GM19324 (cell line): ENCODE measurements around the gene PCDHGC4.

Source experiments
- ATAC-seq: cut with Tn5 transposase; IDR thresholded peaks from one replicate; pipeline ENCODE4 v1.9.1; 2021; ENCODE audit warnings: mild to moderate bottlenecking, moderate library complexity; ENCODE audit not compliant: unreplicated experiment, low FRiP score

PCDHGC4 gene

DNA sequence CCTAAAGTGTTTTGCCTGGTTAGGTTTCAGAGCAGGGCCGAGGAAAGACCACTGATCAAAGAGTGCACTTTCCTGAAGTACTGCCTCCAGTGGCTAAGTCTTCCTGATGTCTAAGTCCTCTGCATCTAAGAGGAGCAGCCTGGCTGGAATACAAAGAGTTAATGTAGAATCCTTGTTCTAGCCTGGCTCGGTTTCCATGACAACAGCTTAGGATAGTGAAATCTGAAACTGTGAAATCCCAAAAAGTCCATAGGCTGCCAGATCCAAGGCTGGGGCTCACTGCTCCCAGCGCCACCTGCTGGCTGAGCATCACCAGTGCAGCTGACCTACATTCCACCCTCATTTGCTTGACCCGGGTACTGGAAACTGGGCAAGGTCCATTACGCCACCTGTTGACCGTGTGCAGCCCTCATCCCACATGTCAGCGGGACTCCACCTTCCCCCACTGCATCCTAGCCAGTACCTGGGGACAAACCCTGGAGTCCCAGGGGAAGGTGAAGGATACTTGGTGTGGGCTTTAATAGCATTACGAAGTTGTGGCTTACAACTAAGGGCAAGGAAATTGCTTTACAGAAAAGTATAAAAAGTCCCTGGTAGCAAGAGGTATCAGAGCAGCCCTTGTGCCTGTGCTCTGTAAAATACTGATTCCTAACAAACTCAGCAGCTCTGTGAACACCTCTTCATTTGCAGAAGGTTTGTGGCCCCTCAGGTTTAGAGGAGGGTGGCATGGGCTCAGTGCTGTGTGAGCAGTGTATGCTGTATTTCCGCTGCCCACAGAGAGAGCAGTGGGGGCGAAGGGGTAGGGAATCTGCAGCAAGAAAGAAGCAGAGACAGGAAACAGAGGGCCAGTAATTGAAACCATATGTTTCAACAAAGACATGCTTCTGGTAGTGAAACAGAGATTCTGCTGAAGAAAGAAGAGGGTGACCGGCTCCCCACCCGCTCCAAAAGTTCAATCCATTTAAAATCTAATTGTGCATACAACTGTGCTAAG lies 40.1 kb downstream of the PCDHGC4 start:
- ATAC-seq: peak; percentile 88

DNA sequence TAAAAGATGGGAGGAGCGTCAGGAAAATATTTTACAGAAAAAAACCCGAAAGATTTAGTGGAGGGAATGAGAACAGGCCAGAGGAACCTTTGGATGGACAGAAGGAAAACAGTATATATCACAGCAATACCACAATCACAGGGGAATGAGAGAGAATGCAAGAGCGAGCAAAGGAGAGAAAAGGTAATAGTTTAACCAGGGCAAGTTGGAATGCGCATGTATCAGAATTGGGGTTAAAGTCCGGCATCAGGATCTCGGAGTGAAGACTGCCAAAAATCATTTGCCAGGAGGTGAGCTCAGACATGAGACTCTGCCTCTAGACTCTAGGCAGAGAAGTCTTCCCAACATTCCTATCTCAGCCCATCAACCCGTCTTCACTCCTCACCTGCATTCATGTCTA lies 40.8 kb downstream of the PCDHGC4 start:
- ATAC-seq: no peak

DNA sequence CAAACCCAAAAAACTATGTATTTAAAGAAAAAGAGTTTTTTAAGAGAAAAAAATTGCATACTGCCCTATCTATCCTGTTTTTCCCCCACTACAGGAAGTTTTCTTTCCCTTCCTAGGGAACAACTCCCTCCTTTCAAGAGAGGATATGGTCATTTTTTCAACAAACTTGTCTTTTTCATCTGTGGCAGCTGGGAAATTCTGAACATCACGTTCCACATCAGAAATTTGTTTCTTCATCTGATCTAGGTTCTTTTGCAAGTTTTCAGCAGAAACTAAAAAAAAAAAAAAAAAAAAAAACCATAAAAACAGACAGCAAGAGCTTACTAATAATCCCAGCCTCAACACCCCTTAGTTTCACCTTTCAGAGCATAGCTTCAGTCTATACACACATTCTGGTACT lies 42.6 kb downstream of the PCDHGC4 start:
- ATAC-seq: no peak

DNA sequence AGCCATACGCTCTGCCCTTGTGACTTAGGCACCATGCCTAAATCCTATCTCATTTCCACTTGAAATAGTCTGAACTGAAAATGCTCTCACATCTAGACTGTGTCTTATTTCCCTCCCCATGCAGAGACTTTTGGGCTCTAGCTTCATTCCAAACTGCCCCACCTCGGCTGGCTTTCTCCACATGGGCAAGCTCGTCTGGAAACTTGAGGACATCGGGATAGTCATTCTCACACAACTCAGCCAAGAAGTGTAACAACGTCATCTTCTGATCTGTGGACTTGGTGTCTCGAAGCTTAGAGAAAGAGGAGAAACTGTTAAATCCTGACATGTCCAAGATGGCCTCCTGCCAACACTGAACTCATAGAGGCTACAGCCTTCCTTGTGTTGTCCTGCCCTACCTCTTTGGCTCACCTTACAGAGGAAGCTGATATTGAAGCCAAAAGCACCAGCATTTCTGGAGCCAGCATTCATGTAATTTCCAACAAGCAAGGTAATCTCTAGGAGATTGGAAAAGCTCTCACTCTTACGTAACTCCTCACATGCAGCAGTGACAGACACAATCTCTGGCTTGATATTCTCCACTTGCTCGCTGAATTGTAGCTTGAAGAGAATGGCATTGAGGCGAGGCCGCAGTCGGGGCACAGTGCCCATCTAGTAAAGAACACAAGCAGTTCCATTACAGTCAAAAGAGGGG lies 43.6 kb downstream of the PCDHGC4 start:
- no peak for ATAC-seq

DNA sequence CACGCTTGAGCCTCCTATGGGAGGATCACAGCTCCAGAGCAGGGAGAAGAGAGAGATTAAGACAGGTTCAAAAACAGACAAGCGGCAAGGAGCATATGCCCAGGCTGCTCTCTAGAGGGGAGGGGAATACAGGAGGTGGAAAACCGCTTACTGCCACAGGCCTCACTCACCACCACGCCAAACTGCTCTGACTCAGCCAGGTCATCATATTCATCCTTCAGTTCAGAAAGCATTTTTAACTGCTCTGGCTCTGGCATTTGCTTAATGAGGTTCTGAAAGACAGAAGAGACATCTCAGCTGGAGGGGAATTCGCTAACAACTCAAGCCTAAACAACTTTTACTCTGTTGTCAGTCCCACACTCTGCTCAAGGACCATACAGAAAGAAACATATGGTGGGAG lies 44.2 kb downstream of the PCDHGC4 start:
- ATAC-seq: no peak

DNA sequence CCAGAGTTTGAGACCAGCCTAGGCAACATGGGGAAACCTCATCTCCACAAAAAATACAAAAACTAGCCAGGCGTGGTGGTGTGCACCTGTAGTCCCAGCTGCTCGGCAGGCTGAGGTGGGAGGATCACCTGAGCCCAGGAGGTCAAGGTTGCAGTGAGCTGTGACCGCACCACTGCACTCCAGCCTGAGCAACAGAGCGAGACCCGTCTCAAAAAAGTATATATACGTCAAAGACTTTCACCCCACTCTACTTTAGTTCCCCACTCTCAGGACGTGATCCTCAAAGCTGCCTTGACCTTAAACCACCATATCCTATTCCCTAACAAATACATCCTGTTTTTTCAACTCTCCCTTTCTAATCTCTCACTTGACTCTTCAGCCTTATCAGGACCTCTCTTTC lies 45.0 kb downstream of the PCDHGC4 start:
- ATAC-seq: no peak

DNA sequence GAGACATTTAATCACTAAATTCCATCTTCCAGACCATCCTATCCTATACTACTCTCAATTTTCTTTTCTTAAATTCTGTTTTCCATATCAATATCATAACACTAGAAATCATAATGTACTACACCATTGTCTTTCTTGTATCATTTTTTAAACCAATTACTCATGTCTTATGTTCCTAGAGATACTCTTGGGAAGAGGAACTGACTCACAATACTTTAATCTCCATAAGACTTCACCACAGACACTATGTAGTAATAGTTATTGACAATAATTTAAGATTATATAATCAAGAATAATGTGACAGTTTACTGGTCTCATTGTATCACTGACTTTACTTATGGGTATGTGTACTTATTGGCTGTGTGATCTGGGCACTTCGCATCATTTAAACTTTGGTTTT lies 47.9 kb downstream of the PCDHGC4 start:
- no peak for ATAC-seq

DNA sequence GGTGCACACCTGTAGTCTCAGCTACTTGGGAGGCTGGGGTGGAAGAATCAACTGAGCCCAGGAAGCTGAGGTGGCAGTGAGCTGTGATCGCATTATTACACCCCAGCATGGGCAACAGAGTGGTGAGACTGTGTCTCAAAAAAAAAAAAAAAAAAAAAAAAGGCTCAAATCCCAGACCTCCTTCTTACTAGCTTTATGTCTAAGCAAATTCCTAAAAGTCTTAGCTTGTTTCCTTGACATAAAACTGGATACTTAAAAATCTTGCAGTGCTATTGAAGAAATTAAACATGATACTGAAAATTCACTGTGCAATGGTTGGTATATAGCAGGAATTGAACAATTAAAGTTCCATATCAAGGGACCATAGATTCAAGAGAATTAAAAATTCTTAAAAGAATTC lies 49.1 kb downstream of the PCDHGC4 start:
- no peak for ATAC-seq

DNA sequence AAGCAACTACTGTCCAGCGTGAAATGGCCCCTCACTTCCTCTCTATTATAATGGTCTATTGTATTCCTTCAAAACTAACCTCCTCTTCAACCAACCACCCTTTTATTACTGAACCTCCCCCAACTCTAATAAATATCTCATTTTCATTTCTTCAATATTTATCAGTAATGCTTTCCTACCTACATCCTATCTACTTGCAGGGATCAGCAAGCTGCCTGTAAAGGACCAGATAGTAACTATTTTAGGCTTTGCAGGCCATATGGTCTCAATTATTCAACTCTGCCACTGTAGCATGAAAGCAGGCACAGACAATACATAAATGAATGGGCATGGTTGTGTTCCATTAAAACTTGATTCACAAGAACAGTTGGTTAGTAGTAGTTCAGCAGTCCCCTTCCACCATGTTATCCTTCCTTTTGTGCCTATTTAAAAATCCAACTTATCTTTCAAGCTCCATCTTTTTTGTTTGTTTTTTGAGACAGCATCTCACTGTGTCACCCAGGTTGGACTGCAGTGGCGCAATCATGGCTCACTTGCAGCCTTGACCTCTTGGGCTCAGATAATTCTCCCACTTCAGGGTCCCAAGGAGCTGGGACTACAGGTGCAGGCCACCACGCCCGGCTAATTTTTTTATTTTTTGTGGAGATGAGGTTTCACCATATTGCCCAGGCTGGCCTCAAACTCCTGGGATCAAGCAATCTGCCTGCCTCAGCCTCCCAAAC lies 49.8 kb downstream of the PCDHGC4 start:
- ATAC-seq: no peak
